ENCODE measurements around the gene ARHGAP24. TPM values are rescaled to one million over a fixed set of nuclear protein-coding genes. Genes with fewer than 3 reads are reported as not detected.

ARHGAP24 gene
- total RNA-seq, 1 donor from 2014 or later: 15.0 TPM

DNA sequence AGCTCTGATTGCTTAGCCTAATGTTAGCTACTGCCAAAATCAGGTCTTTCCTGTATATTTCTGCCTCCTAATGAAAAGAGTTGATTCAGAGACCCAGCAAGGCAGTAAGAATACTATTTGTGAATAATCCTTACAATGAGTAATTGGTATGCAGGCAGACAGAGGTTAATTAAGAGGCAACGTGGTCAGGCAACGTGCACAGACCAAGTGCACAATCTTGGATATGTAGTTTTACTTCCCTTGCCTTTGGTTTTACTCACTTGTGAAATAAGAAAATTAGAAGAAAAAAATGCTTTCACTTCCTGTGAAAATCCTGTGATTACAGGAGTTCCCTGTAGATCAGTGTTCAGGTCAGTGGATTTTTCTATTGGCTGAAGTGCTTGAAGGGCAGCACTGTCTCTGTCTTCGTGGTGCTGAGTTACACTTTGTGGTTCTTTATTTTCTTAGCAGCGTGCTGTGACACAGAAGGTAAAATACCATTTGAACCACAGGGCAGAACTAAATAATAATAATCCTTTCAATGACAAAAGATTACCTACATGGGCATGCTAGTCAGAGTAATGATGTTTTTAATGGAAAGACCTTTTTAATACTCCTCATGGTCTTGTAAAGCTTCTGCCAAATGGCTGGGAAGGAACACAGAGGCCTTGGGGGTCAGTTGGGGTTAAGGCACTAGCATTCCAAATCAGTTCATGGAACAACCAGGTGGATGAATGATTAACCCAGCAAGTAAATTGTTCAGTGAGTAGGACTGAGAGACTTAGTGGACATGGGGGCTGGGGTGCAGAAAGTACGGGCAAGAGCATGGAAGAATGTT, 454.0 kb downstream of the ARHGAP24 start:
- peaks cover 42% of the 10 kb centered on the region for H3K4me1 Mint-ChIP-seq
- DNase-seq (ENCODE audit: low spot score in 2 of 2, unreplicated experiment in 2 of 2): no peak
- H3K4me3 Mint-ChIP-seq: no peak overlapping the region

DNA sequence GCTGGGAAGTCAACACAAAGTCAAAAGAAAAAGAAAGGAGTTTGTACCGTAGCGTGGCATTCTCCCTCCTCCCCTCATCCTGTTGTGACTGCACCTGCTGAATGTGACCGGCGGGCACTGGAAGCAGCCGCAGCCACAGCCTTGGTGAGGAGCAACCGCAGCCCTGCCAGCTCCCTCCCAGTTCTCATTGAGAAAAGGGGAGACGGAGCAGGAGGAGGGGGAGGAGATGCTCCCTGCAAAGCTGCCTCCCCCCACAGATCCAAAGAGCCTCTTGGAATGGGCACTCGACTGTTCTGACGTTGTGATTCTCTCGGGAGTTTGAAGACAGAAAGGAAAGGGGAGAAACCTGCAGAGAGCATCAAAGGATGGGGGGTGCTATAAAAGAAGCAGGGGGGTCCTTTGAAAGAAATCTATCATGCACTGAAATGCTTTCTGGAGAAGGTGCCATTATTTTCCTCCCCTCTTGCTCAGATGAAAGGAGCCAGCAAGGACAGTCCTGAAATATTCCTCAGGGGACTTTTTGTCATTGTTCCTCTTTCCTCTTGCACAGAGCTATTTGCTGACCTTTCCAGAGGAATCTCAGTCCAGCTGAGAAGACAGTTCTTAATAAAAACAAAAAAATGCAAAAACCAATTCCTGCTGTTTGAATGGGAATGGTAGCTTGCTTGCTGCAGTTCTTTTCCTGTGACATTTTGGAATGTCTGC, 455.2 kb downstream of the ARHGAP24 start:
- H3K4me3 Mint-ChIP-seq: no peak overlapping the region
- H3K27ac Mint-ChIP-seq: no peak overlapping the region
- H3K4me1 Mint-ChIP-seq: peaks cover 43% of the 10 kb centered on the region
- no peaks in the 10 kb centered on the region for H3K27me3 Mint-ChIP-seq (ENCODE audit: low read depth)
- TF ChIP-seq, protein P1, sequence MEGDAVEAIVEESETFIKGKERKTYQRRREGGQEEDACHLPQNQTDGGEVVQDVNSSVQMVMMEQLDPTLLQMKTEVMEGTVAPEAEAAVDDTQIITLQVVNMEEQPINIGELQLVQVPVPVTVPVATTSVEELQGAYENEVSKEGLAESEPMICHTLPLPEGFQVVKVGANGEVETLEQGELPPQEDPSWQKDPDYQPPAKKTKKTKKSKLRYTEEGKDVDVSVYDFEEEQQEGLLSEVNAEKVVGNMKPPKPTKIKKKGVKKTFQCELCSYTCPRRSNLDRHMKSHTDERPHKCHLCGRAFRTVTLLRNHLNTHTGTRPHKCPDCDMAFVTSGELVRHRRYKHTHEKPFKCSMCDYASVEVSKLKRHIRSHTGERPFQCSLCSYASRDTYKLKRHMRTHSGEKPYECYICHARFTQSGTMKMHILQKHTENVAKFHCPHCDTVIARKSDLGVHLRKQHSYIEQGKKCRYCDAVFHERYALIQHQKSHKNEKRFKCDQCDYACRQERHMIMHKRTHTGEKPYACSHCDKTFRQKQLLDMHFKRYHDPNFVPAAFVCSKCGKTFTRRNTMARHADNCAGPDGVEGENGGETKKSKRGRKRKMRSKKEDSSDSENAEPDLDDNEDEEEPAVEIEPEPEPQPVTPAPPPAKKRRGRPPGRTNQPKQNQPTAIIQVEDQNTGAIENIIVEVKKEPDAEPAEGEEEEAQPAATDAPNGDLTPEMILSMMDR (IDR thresholded peaks at IDR 0.05; ENCODE audit: unreplicated experiment): no peak
- H3K36me3 Mint-ChIP-seq: no peaks in the 10 kb centered on the region
- DNase-seq (ENCODE audit: low spot score in 2 of 2, unreplicated experiment in 2 of 2): no peak
- H3K9me3 Mint-ChIP-seq: no peaks in the 10 kb centered on the region

More for the DNA sequence above, 454.0 kb downstream of the ARHGAP24 start:
- TF ChIP-seq, protein P1 (IDR thresholded peaks at IDR 0.05; ENCODE audit: unreplicated experiment): no peak
- Mint-ChIP-seq H3K36me3 (no peaks in the 10 kb centered on the region), H3K27me3 (ENCODE audit: low read depth) (no peaks in the 10 kb centered on the region), H3K9me3 (no peaks in the 10 kb centered on the region), H3K27ac (no peak overlapping the region)

DNA sequence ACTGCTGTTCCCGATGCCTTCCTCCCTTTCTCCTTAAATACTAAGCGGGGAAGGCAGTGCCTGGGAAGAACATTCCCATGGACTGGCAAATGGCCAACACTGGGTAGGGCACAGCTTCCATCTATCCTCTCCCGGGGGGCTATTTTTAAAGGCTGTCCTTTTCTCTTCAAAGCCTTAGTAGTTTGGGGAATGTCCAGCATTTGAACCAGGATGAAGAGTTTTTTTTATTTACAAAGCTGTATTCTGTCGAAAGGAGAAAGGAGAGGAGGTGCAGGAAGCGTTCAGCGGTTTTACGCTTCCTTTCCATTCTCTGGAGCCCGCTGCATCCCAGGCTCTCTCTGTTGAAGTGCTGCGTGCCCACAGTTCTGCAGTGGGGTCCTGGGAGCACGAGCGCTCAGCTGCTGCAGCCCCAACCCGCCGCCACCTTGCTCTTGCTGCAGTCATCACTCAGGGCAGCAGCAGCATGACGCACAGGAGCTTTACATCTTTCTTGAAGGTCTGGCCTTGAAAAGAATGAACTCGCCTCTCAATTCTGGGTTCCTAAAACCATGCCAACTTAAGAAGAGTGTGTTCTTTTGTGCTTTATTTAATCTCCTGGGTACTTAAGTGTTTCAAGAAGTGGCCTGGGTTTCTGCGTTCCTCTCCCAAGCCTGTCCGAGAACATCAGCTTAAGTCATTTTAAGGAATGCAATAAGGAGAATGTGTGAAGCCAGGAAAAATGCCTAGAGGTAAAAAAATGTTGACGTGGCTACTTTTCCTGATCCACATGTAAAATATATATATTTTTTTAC, 457.7 kb downstream of the ARHGAP24 start:
- Mint-ChIP-seq H3K36me3 (no peaks in the 10 kb centered on the region), H3K4me1 (peaks cover 47% of the 10 kb centered on the region), H3K27ac (peak overlapping the region; percentile 92), H3K9me3 (no peaks in the 10 kb centered on the region), H3K27me3 (ENCODE audit: low read depth) (no peaks in the 10 kb centered on the region), H3K4me3 (no peak overlapping the region)
- TF ChIP-seq, protein P1 (IDR thresholded peaks at IDR 0.05; ENCODE audit: unreplicated experiment): no peak
- no peak for DNase-seq (ENCODE audit: low spot score in 2 of 2, unreplicated experiment in 2 of 2)

DNA sequence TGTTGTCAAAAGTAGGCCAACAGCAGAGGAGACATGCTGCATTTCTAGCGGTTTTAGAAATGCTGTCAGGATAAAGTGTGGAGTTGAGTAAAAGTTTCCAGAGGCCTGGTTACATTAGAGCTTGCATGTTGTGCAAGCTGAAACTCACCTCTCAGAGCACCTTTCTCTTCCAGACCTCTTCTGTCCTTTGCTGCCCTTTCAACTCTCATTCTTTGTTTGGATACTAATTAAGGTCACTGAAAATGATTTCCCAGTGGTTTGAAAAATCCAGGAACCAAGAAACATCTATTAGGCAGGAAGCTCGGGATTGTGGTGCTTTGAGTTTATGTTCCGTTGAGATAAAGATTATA, 458.3 kb downstream of the ARHGAP24 start:
- no peaks in the 10 kb centered on the region for H3K36me3 Mint-ChIP-seq
- no peaks in the 10 kb centered on the region for H3K9me3 Mint-ChIP-seq
- peaks cover 52% of the 10 kb centered on the region for H3K4me1 Mint-ChIP-seq
- DNase-seq (ENCODE audit: low spot score in 2 of 2, unreplicated experiment in 2 of 2): no peak
- H3K27ac Mint-ChIP-seq: no peak overlapping the region
- H3K4me3 Mint-ChIP-seq: no peak overlapping the region
- TF ChIP-seq, protein P1 (IDR thresholded peaks at IDR 0.05; ENCODE audit: unreplicated experiment): no peak
- H3K27me3 Mint-ChIP-seq (ENCODE audit: low read depth): no peaks in the 10 kb centered on the region

DNA sequence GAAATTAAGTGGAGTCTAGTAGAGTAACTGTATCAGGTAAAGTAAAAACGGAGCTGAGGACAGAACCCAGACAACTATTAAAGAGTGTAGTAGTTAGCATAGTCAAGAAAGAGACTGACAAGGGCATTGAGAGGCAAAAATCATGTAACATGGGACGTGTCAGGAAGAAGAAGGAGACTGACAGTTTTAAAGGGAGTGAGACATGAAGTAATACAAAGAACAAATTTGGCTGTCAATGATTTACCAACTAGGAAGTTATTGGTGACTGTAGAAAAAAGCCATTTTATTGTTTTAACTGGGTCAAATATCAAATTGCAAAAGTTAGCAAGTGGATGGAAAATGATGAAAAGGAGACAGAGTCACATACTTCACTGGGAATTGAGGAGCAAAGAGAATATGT, 462.6 kb downstream of the ARHGAP24 start:
- H3K27me3 Mint-ChIP-seq (ENCODE audit: low read depth): no peaks in the 10 kb centered on the region
- TF ChIP-seq, protein P1 (IDR thresholded peaks at IDR 0.05; ENCODE audit: unreplicated experiment): no peak
- no peaks in the 10 kb centered on the region for H3K36me3 Mint-ChIP-seq

More for the DNA sequence above, 462.6 kb downstream of the ARHGAP24 start:
- no peak for DNase-seq (ENCODE audit: low spot score in 2 of 2, unreplicated experiment in 2 of 2)
- H3K4me3 Mint-ChIP-seq: no peak overlapping the region
- no peaks in the 10 kb centered on the region for H3K9me3 Mint-ChIP-seq
- peaks cover 22% of the 10 kb centered on the region for H3K4me1 Mint-ChIP-seq
- H3K27ac Mint-ChIP-seq: no peak overlapping the region

Data from mesothelial cell of epicardium (in vitro differentiated cells).